EL (cell line): ENCODE measurements around the gene FAM120A.
"Not testable (repeated sequence)": the region's sequence is repeated elsewhere in the genome, so short reads cannot be mapped to it uniquely, and the experiment has no call there.

Experiments used
- DNase-seq: peaks from one replicate; pipeline ENCODE4 v3.0.0-alpha.2; 2016

FAM120A gene

GRCh38 chr9:93475108-93475507 is 23.6 kb downstream of the FAM120A start:
- no peak for DNase-seq

- DNase-seq = no peak
These were observed 24.4 kb downstream of the FAM120A start for GRCh38 chr9:93475856-93476255.

GRCh38 chr9:93476924-93477323 is 25.4 kb downstream of the FAM120A start:
- no peak for DNase-seq

GRCh38 chr9:93477397-93477796 is 25.9 kb downstream of the FAM120A start:
- no peak for DNase-seq

DNA sequence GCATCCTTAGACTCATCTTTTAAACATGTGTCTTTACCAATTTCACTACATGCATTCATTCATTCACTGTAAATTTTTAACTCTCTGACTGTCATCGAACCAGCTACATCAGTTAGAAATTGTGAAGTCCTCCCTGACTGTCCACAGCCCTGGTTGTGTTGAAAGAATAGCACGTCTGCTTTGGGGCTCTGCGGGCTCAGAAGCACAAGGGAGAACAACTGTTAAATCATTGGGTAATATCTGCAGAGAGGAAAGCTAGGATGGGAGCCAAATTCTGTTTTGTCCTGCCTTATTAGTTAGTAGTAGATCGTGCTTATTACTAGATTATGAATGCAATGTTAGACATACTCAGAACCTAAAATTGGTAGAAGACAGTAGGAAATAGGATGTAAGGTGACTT is 28.2 kb downstream of the FAM120A start:
- DNase-seq = no peak

DNA sequence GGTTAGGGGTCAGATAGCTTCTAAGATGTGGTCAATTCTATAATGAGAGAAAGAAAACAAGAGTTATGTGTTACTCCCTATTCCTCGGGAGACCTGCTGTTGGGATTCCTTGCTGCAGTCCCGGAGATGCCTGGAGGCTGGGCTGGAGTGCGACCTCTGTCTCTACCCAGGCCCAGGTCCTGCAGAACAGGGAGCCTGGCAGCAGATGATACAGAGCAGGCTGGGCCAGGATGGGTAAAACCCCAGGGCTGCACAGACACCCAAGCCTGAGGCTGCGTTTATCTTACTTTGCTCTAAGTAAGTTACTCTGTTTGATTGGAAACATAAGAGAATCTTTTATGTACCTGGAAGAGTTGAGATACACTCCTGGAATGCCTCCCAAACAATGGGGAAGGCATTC is 28.8 kb downstream of the FAM120A start:
- DNase-seq = no peak

- no peak for DNase-seq
These were observed 29.3 kb downstream of the FAM120A start for GRCh38 chr9:93480728-93481324.

GRCh38 chr9:93483497-93483896 is 32.0 kb downstream of the FAM120A start:
- DNase-seq = no peak

DNA sequence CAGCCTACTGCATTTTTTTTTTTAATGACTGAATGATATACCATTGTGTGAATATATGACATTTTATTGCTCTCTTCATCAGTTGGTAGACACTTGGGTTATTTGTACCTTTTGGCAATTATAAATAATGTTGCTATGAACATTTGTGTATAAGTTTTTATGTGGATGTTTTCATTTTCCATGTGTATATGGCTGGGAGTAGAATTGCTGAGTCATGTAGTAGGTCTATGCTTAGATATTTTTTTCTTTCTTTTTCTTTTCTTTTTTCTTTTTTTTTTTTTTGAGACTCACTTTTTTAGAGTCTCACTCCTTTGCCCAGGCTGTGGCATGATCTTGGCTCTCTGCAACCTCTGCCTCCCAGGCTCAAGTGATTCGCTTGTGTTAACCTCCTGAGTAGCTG is 34.8 kb downstream of the FAM120A start:
- no peak for DNase-seq

GRCh38 chr9:93488244-93488643 is 36.8 kb downstream of the FAM120A start:
- DNase-seq = no peak

DNA sequence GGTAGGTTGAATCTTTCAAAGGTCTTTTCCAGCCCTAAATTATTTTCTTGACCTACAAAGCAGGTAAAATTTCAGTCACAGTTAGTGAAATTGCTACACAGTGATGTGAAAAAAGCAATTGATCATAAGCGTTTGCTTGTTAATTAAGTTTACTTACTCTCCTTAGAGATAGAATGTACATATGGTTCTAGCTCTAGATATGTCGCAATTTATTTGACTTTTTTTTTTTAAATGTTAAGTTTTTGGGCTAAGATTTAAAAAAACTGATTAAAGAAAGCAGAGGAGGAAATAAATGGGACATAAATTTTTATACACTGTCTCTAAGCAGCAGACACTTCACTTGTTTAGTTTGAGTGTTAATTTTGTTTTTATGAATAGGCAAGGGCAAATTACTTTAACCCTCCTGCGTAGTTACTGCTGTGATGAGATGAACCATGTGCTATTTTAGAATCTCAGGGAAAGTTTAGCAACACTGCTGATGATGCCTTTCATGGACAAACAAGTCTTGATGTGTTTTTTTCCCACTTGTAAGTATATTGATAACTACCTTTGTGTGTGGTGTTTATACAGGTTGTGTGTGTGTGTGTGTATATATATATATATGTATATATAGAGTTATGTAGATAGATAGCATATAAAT is 40.2 kb downstream of the FAM120A start:
- no peak for DNase-seq

DNA sequence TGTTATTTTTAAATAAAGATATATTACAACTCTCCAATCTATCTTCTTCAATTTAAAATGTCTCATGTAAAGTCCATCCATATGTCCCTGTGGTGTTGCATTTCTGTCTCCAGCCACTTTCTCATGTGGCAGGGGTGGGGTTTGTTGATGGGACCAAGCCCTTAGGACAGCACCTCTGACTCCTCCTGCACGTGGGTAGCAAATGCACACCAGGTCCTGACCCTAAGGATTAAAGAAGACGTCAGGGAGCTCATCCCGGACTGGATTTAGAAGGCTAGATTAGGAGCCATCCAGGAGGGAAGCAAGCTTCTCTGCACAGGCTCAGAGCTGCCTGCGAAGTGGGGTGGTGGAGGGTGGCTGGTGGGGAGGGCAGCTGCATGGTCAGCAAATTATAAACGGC is 40.8 kb downstream of the FAM120A start:
- no peak for DNase-seq

- DNase-seq = no peak
These were observed 42.5 kb downstream of the FAM120A start for GRCh38 chr9:93493949-93494348.

DNA sequence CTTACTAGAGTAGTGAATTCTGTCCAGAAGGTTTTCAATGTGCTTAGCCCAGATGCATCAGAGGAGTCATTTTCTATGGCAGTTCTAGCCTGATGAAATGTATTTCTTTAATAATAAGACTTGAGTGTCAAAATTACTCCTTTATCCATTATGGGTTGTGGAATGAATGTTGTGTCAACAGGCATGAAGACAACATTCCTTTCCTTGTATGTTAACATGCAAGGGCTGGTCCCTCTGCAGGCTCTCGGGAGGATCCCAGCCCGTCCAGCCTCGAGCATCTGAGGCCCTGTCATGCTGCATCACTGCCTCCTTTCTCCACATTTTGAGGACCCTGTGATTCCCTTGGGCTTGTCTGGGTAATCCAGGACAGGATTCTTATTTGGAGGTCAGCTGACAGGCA is 44.8 kb downstream of the FAM120A start:
- no peak for DNase-seq

GRCh38 chr9:93500571-93501298 is 49.2 kb downstream of the FAM120A start:
- no peak for DNase-seq

- peak; percentile 40 for DNase-seq
These were observed 49.9 kb downstream of the FAM120A start for GRCh38 chr9:93501406-93501805.

- DNase-seq = no peak
These were observed 51.9 kb downstream of the FAM120A start for GRCh38 chr9:93503381-93503780.

GRCh38 chr9:93505541-93506132 is 54.2 kb downstream of the FAM120A start:
- no peak for DNase-seq

- DNase-seq = no peak
These were observed 56.3 kb downstream of the FAM120A start for GRCh38 chr9:93507768-93508167.

GRCh38 chr9:93508207-93508606 is 56.7 kb downstream of the FAM120A start:
- DNase-seq = no peak

- DNase-seq = no peak
These were observed 57.6 kb downstream of the FAM120A start for GRCh38 chr9:93509084-93509483.

- no peak for DNase-seq
These were observed 58.6 kb downstream of the FAM120A start for GRCh38 chr9:93510041-93510440.

DNA sequence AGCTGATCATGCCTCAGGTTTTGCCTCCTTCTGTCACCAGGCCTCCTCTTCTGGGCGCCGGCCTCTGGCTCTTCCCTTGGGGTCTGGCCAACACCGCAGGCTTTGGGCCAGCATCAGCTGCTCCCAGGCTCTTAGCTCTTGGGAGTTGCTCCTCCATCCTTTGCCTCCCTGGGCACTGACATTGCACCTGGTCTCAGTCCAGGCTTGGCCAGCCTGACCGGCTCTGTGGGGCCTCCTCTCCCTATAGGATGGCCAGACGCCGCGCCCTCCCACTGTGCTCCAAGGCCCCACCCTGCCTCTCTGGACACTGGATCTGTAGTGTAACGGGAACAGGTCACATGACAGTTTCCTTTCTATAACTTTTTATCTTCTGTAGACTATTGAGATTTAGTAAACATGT is 59.7 kb downstream of the FAM120A start:
- DNase-seq = not testable (repeated sequence)
